Lung (tissue), 12 donors: Measurements from ENCODE around the gene SASS6. TPM values are rescaled to one million over a fixed set of nuclear protein-coding genes. Genes with fewer than 3 reads are reported as not detected.

Experiments used
- ATAC-seq: fragments of 200-7000 bp; cut with Tn5 transposase; one replicate; pipeline ENCODE4 v1.9.1; 2020; ENCODE audit warnings: moderate number of reproducible peaks; ENCODE audit not compliant: insufficient read depth, low FRiP score
- DNase-seq, 3 donors: peaks; one replicate each; pipeline ENCODE4 v3.0.0-alpha.2; 2013 to 2017
- H3K27ac ChIP-seq, 2 donors: one replicate each; pipeline ENCODE4 v1.5.1; 2013; ENCODE audit warnings: mild to moderate bottlenecking in 2 of 2, moderate library complexity in 2 of 2, control low read depth in 1 of 2, inconsistent platforms in 1 of 2, low read depth in 1 of 2, low read length in 1 of 2
- H3K27me3 ChIP-seq, 3 donors: one replicate each; pipeline ENCODE4 v1.5.1; 2013; ENCODE audit warnings: low read length in 2 of 3; ENCODE audit not compliant: control insufficient read depth in 3 of 3, insufficient read depth in 3 of 3
- H3K36me3 ChIP-seq, 4 donors: one replicate each; pipeline ENCODE4 v1.5.1; 2013; ENCODE audit warnings: low read length in 4 of 4, mild to moderate bottlenecking in 1 of 4, moderate library complexity in 1 of 4; ENCODE audit not compliant: control insufficient read depth in 4 of 4, insufficient read depth in 4 of 4
- H3K4me1 ChIP-seq, 5 donors: one replicate each; pipeline ENCODE4 v1.5.1; 2013; ENCODE audit warnings: low read length in 5 of 5, mild to moderate bottlenecking in 2 of 5, moderate library complexity in 1 of 5; ENCODE audit not compliant: control insufficient read depth in 5 of 5, insufficient read depth in 5 of 5
- H3K4me3 ChIP-seq: one replicate; pipeline ENCODE4 v1.5.1; 2013; ENCODE audit warnings: mild to moderate bottlenecking, control low read depth, moderate library complexity
- H3K9ac ChIP-seq, 2 donors: one replicate each; pipeline ENCODE4 v1.5.1; 2013; ENCODE audit warnings: low read length in 2 of 2, control low read depth in 1 of 2; ENCODE audit not compliant: insufficient read depth in 1 of 2
- H3K9me3 ChIP-seq, 4 donors: one replicate each; pipeline ENCODE4 v1.5.1; 2013; ENCODE audit warnings: low read length in 3 of 4, mild to moderate bottlenecking in 1 of 4, moderate library complexity in 1 of 4; ENCODE audit not compliant: control insufficient read depth in 4 of 4, insufficient read depth in 3 of 4
- CTCF ChIP-seq: IDR thresholded peaks from 2 replicates; pipeline ENCODE4 v1.5.1; 2012; ENCODE audit warnings: mild to moderate bottlenecking; ENCODE audit errors: control extremely low read depth, extremely low read depth
- WGBS, 2 donors: extraction: QIAGEN DNeasy Blood & Tissue Kit; methylation state at CpG; one replicate each; pipeline ENCODE4 v1.1.7; 2013; 5-methylcytosine and 5-hydroxymethylcytosine counted together
- polyA plus RNA-seq, 2 donors: library from polyadenylated mRNA; stranded (reverse); fragments of 200-250 nt; gene quantifications; one replicate each; pipeline ENCODE4 v1.2.1, GENCODE V29; 2013
- total RNA-seq, 2 donors: library from RNA; depleted of rRNA in 1 of 2; stranded (reverse); fragments of >200 nt in 1 of 2; gene quantifications; one replicate each; pipeline ENCODE4 v1.2.1, GENCODE V29; 2014 to 2021
- donor health status: control.
- donor health status: control.
- donor health status: Bipolar disorder and iron deficiency.
- donor health status: healthy.
- donor health status: DM: yes; HTN: yes; CAD: no.

SASS6 gene
- total and polyA plus RNA-seq, 4 donors, result 1.3 to 4.6 (median 1.9) TPM

GRCh38 chr1:100045206-100045605, 87.5 kb downstream of the SASS6 start:
- H3K27ac ChIP-seq, result no peak overlapping the region
- peaks cover 0 to 1% (median 0%) of the 10 kb centered on the region in 4 donors for H3K36me3 ChIP-seq
- no peak for ATAC-seq
- WGBS, 2 donors, result 91 to 93% methylated on average over 5 of the region's 5 CpGs
- H3K9ac ChIP-seq, result no peak overlapping the region
- TF ChIP-seq CTCF, result no peak
- H3K4me3 ChIP-seq, result no peak overlapping the region
- H3K9me3 ChIP-seq, result no peaks in the 10 kb centered on the region
- H3K4me1 ChIP-seq, result peaks cover 0 to 11% (median 4%) of the 10 kb centered on the region in 5 donors
- no peak for DNase-seq
- no peaks in the 10 kb centered on the region for H3K27me3 ChIP-seq

- H3K4me1 ChIP-seq, result peaks cover 0 to 20% (median 10%) of the 10 kb centered on the region in 5 donors
- peaks cover 0 to 1% (median 0%) of the 10 kb centered on the region in 4 donors for H3K36me3 ChIP-seq
- DNase-seq (peak in 1 of 3 donors; percentile 7), ATAC-seq (no peak)
- no peak overlapping the region for H3K27ac ChIP-seq
- no peak for TF ChIP-seq CTCF
- no peak overlapping the region for H3K4me3 ChIP-seq
- H3K9ac ChIP-seq, result peak overlapping the region; percentile 93 to 99
- no peaks in the 10 kb centered on the region for H3K27me3 ChIP-seq
- H3K9me3 ChIP-seq, result no peaks in the 10 kb centered on the region
- 9 to 27% methylated on average over 2 of the region's 2 CpGs for WGBS, 2 donors
Measured at GRCh38 chr1:100039591-100039990, 93.1 kb downstream of the SASS6 start.

GRCh38 chr1:100038660-100039287, 94.0 kb downstream of the SASS6 start:
- peaks cover 0 to 1% (median 0%) of the 10 kb centered on the region in 4 donors for H3K36me3 ChIP-seq
- no peaks in the 10 kb centered on the region for H3K27me3 ChIP-seq
- peak overlapping the region; percentile 96 to 97 for H3K27ac ChIP-seq
- H3K4me1 ChIP-seq, result peaks cover 0 to 20% (median 10%) of the 10 kb centered on the region in 5 donors
- 0 to 1% methylated on average over 37 of the region's 37 CpGs for WGBS, 2 donors
- H3K9me3 ChIP-seq, result no peaks in the 10 kb centered on the region
- peak overlapping the region; percentile 64 for H3K4me3 ChIP-seq
- DNase-seq, result peak; percentile 79 to 83 (median 79)
- TF ChIP-seq CTCF, result no peak
- ATAC-seq, result peak; percentile 58
- H3K9ac ChIP-seq, result peak overlapping the region; percentile 93 to 99
